NCI-H1436 (cell line): ENCODE data around the gene IL9.

Experiments used
- DNase-seq: peaks from one replicate; lab custom pipeline; 2025; lab: John Stamatoyannopoulos, UW

Gene IL9

GRCh38 chr5:135895474-135896006 lies at the start of gene IL9:
Gene IL9 (minus strand): TSS chr5:135895841. CDS start chr5:135895816, 25 bp downstream.
- DNase-seq: no peak

DNA sequence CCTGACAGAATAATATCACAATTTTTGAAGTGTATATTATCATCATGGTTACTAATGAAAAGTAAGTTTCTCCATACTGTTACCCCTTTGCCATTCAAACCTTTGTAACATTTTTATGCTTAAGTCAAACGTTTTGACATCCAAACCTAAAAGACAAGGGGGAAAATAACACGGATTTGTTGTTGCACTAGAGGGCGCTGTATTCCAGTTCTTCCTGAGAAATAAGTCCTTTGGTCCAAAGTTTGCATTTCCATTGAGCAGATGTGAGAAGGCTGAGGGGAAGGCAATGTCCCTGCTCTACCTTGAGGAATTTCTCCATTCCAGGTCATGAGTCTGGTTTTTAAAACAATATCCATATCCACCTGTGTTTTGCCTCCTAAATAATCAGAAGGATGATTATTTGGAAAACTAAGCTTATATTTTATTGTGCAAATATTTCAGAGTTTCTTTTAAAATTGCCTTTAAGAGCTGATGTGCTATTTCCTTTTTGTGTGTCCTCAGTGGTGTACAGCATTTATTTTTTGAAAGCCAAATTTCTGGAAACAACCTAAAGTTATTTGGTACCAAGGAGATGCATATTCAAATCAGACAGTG lies 49.4 kb upstream of the IL9 start:
- DNase-seq: peak; percentile 71

DNA sequence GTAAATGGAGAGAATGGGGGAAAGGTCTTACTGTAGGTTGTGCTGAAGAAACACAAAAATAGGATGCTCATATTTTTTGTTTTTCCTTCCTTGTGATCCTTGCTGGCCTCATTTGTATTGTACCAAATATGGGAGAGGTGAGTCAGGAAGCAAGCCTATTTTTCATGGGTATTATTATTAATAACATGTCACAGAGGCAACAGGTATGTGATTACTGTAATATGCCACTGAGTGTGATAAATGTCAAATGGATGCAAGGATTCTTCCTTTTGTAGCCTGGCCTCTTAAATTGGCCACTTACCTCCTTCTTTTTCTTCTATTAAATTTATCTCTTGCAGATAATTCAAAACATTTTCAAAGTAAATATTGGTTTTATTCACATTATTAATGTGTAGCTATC lies 48.9 kb upstream of the IL9 start:
- DNase-seq: no peak

DNA sequence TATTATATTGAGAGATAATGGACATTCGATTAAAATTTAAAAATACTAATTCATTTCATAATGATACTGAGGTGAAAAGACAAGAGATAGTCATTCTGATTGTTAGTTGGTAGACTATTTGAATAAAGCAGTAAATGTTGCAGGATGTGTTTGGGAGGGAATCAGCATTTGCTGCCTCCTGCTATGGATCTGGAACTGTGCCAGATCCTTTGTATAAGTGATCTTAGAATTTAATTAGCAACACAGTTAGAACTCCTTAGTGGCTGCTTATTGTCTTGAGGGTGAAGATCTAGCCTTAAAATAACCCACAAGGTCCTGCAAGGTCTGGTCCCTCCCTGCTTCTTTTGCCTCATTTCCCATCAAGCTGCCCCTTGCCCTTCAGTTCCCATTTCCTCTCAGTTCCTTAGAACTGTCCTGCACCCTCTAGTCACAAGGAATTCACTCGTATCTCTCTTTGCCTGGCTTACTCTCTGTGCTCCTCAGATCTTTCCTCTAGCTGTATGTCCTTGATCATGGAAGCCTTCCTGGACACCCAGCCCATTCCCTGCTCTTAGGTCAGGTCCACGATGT lies 46.6 kb upstream of the IL9 start:
- no peak for DNase-seq

DNA sequence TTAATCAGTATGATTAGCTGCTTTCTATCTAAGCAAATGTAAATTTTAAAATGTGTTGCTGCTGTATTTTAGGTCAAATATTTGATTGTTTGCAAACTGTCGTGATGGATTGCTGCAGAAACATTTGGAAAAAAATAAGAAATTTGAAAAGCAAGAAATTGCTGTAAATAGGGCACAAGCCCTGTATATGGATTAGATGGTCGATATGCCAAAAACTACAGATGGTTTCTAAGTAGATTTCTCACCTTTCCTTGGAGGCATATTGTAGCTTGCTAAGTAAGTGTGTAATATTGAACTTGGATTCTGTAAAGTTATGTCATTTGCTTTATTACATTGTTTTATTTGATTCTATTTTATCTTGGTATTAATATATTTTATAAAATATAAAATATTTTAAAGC lies 46.1 kb upstream of the IL9 start:
- no peak for DNase-seq

- no peak for DNase-seq
Observed at GRCh38 chr5:135937245-135937911, 41.7 kb upstream of the IL9 start.

GRCh38 chr5:135934939-135935338 lies 39.3 kb upstream of the IL9 start:
- no peak for DNase-seq

DNA sequence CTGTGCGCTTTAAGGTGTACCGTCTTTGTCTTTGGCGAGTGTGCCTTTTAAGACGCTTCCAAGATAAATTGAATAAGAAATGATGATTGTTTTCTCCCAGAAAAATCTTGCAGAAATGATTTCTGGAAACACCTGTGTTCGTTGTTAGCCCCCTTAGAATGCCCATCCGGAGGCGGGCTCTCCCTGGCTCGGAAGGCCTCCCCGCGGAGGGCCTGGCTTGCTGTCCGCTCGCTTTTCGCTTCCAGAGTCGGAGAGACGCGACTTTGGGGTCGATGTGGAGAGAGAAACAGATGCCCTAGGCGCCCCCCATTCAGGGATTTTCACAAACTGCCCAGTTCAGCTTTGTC lies 35.3 kb upstream of the IL9 start:
- DNase-seq: no peak

DNA sequence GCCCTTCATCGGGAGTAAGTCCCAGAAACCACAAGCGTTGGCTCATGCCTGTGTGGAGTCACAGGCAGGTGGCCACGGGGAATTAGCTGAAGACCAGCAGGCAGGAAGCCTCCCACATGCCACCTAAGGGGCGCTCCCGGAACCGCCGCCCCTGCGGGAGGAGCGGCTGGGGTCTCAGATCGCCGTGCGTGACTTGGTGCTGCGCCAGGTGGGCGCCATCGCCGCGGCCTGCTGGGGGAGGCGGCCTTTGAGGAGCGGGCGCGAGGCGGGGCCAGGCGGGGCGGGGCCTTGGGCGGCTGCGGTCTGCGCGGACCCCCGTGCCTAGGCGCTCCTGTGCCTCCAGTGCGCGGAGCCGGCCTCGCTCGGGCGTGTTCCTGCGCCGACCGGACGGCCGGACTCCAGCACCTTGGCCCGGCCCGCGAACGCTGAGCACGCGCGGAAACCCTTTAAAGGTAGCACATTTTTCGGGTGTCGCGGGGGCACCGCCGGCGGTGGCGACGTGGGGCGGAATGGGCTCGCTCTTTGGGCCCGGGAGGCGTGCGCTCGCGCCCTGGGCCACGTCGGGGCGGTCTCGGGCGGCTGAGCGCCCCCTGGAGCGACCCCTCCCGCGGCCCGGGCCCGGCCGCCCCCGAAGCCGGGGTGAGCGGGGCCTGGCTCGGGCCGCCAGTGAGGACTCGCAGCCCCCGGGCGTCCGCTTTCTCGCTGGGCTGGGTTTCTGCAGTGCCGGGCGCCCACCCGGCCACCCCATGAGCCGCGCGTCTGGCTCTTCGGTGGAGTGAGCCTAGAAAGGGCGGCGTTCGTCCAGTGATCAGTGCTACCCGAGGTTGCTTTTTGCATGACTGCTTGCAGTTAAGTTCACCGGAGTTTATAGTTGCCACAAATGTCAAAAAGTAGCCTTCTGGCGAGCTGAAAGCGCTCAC lies 34.6 kb upstream of the IL9 start:
- no peak for DNase-seq

- no peak for DNase-seq
Observed at GRCh38 chr5:135921388-135921787, 25.7 kb upstream of the IL9 start.

DNA sequence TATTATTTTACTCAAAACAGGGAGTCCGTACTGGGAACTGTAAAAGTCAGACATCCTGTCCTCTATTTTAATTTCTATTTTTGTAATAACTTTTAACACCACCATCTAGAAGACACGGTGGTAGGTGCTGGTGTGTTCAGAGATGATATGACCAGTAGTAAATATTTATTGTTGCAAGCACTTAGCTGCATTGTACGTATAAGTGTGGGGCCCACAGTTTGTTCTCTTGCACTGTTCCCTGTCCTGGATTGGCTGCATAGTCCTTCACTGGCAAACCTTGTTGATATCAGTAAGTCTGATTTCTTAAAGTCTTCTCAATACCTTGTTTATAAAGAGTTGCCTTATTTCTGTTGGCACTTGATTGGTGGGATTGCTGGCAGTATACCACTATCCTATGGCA lies 24.6 kb upstream of the IL9 start:
- no peak for DNase-seq

DNA sequence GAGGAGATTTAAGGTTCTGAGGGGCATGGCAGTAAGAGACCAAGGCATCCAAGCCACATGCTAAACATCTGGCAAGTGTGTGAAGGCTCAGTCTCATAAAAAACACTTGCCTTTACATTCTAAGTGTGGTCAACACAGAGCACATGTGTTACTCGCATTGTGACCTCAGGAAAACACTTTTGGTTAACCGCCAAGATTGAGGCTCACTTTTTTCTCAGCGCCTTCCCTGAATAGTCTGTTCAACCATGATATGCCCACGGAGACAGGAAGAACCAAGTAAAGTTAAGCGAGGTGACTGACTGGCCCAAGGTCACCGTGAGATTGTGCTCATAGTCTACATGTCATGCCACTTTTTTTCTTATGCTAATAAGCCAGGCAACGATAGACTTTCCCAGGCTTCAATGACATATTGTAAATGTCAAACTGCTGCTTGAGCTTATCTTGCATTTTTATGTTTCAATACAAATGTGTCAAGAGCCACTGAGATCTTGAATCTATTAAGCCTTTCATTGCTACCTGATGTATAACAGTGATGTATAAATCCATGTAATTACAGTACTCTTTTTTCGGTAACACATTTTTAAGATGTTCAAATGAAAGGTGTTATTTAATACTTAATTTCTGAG lies 21.1 kb upstream of the IL9 start:
- DNase-seq: no peak

DNA sequence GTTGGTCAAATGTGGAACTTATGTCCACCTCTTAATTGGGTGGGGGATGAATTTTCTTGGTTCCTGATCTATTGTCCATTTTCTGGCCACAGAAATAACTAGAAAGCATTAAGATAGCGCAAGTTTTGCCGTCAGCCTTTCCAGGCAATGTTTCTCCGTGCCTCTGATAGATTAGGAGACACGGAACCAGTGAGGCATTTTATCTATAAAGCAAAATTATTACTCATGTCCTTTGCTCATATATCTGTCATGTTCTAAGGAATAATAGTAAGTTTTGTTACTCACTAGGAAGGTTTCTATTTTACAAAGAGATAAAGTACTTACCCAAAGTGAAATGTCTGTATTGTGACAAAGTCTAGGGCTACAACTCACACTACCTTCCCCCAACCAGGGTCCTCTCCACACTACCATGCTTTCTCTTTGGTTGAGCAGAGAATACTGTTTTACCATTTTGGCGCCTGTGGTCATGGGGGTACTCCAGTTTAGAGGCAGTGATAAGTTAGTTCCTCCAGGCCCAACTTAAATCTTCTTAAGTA lies 19.9 kb upstream of the IL9 start:
- DNase-seq: no peak

GRCh38 chr5:135913713-135914626 lies 18.3 kb upstream of the IL9 start:
- DNase-seq: no peak

DNA sequence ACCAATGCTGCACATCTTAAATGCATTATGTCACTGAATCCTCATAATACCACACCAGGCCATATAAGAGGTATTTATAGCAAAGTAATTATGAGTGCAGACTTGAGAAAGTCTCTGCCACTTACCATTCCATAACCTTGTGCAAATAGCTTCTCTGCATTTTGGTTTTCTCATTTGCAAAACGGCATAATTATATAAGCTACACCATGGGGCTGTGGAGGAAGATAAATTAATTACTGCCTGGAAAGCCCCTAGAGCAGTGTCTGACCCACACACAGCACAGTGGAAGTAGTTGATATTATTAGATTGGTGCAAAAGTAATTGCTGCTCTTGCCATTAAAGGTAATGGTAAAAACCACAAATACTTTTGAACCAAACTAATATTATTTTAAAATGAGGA lies 9.5 kb upstream of the IL9 start:
- no peak for DNase-seq

DNA sequence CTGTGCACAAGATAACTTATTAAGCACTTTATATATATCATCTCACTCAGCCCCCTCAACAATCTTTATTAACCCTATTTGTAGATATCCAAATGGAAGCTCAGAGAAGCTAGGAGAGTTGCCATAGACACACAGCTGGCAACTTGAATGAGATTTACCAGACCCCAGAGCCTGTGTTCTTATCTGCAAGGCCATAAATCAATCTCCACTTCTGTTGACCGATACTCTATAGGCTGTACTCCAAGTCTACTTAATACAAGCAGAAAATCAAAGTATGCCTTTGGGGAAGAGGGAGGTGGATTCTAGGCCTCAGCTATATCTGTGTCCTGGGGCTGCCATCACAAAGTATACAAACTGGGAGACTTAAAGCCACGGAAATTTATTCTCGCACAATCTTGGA lies 6.0 kb upstream of the IL9 start:
- no peak for DNase-seq

DNA sequence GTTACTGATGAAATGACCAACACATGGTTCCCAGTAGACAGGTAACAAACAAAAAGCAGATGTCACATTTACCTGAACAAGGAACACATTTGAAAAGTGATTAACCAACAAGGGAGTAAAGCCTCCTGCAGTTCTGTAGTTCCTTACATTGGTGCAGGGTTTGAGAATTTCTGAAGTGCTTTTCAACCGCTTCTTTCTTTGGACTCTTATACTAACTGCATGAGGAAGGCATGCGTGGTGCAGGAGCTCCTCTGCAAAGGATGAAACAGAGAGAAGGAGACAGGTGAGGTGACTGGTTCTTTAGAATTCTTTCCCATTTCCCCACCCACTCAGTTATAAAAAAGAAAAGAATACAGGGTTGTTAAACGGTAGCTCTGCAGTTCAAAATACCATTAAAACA lies 4.6 kb upstream of the IL9 start:
- DNase-seq: no peak

- DNase-seq: no peak
Observed at GRCh38 chr5:135898651-135899050, 3.0 kb upstream of the IL9 start.

DNA sequence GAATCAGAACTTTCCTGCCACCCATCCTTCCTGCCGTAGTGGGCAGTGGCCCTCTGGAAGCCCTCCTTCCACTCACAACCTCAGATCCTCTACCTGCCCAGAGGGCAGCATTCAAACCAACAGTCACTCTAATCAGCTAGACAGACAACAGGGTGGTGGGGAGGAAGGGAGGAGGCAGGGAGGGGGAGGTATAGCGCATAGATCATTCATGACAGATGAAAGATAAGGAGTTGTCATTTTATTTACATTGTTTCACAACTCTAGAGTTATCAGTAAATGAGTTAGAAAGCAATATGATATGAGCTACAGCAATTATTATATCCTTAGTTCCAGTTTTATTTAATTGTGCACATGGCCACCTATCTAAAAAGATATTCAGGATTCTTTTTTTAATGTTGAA lies 852 bp downstream of the IL9 start:
- no peak for DNase-seq

- DNase-seq: no peak
Observed at GRCh38 chr5:135894276-135894675, 1.4 kb downstream of the IL9 start.

DNA sequence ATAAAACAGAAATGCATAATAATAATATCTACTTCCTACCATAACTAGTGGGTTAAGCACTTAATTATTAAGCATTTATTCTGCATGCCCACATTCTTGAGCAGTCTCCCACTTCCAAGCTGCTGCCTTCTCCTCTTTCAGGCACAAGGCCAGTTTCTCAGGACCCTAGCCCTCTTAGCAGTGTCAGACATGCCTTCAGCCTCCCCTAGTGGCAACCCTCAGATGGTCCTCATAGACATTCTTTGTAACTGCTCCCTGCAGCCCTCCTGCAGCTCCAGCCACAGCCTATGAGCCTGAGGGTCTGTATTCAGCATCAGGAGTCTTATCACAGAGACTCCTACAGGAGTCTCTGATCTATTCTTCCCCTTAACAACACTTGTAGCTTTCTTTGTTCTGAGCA lies 3.9 kb downstream of the IL9 start:
- no peak for DNase-seq
